GM12872 (cell line): ENCODE data around the gene POLE.

ENCODE experiments used
- CTCF ChIP-seq: IDR thresholded peaks from 3 replicates; pipeline ENCODE4 v1.5.1; 2011; ENCODE audit warnings: low read depth, mild to moderate bottlenecking, low read length, moderate library complexity; ENCODE audit not compliant: insufficient read depth

The POLE gene

GRCh38 chr12:132690112-132690511 is 3.0 kb upstream of the POLE start:
- no peak for TF ChIP-seq CTCF

- no peak for TF ChIP-seq CTCF
These were observed 2.1 kb upstream of the POLE start for GRCh38 chr12:132689227-132689626.

- TF ChIP-seq CTCF: no peak
These were observed 324 bp downstream of the POLE start for GRCh38 chr12:132686825-132687210.

GRCh38 chr12:132685400-132685799 is 1.7 kb downstream of the POLE start:
- TF ChIP-seq CTCF: no peak

DNA sequence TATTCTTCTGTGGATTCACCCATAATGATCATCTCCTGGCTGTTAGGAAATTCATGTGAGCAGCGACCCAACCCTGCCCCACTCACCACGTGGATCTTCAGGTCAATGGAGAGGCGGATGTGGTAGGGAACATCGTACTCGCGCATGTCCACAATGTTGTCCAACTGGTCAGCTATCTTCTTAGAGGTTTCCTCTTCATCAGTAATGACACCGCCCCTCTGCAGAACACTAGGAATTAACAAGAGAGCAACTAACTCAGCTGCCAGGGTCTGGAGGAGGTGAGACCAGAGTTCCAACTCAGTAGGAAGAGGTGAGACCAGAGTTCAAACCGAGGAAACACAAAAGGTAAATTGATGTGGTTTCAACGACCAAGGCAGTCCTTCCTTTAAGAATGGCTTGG is 9.7 kb downstream of the POLE start:
- TF ChIP-seq CTCF: no peak

DNA sequence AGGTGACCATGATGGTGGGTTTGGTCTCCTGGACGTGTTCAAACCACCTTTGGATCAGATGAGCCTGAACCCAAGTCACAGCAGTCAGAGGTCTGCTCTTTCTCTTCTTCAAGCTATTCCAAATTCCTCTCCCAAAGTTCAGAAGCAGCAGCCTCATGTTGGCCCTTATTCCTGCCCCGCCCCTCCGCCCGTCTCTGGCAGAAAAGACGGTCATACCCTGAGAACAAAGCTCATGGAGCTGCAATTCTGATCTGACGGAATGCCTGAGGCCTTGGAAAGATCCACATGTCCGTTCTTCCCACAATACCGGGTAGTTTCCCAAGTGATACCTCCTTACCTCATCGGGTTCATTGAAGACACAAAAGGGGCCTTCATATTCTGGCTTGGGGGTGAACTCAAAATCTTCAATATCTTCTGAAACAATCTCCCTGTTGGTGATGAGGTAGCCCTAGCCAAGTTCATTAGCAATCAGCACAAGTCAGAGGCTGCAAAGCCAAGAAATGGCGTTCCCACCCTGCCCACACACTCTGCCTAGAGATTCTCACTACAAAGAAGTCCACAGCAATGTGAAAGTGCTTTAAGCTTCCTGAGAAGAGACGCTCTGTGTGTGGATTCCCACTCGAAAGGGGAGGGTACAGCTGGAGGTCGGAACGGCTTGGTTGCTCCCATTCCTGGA is 11.2 kb downstream of the POLE start:
- no peak for TF ChIP-seq CTCF

DNA sequence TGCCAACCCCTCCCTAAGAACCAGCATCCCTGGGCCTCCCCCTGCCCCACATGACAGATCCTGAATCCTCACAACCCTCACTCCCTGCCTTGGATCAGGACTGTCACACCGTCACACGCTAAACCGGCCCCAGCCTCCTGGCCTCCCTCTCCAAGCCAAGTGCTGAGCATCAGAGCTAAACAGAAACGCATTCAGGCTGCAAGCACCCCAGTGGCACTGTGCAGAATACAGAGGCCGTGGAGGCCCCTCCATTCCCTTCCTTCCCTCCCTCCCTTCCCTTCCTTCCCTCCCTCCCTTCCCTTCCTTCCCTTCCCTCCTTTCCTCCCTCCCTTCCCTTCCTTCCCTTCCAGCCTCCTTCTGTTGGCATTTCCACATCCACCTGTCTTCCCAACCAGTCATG is 12.6 kb downstream of the POLE start:
- no peak for TF ChIP-seq CTCF
